HG02885 (cell line): ENCODE data around the gene PDRG1.
A peak's percentile ranks its signal among the peaks of the same experiment; 100 is the strongest.
"Not testable (repeated sequence)": the region's sequence is repeated elsewhere in the genome, so short reads cannot be mapped to it uniquely, and the experiment has no call there.

Experiments
- ATAC-seq: cut with Tn5 transposase; IDR thresholded peaks from one replicate; pipeline ENCODE4 v1.9.1; 2021; ENCODE audit warnings: mild to moderate bottlenecking; ENCODE audit not compliant: unreplicated experiment, poor library complexity

The PDRG1 gene

DNA sequence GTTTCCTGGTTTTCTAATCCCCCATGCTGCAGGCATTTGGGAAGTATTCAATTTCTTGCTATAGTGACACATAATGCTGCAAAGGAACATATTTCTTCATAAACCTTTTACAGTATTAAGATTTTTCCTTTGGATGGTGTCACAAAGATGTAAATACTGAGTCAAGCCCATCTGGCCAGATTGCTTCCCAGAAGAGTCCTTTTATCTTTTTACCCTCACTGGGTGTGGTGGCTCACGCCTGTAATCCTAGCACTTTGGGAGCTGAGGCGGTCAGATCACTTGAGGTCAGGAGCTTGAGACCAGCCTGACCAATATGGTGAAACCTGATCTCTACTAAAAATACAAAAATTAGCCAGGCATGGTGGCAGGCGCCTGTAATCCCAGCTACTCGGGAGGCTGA, 22.2 kb downstream of the PDRG1 start:
- ATAC-seq: not testable (repeated sequence)

GRCh38 chr20:31927627-31928159, 24.2 kb downstream of the PDRG1 start:
- ATAC-seq: no peak

GRCh38 chr20:31926493-31926892, 25.4 kb downstream of the PDRG1 start:
- no peak for ATAC-seq

DNA sequence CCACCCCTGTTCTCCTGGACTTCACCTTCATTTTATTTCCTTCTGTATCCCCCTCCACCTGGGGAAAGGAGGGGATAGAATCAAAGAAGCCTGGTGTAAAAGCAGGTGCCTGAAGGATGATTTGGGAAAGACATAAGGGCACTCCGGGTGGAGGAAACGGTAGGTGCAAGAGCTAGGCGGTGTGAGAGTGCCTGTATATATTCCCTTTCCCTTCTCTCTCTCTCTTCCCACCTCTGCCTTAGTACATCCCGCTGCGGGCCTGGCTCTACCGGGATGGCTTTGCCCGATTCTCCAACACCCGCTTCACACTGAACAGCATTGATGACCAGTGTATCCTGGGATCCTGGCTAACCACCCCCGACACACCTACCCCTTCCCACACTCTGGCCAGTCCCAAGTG, 26.2 kb downstream of the PDRG1 start:
- ATAC-seq: no peak

DNA sequence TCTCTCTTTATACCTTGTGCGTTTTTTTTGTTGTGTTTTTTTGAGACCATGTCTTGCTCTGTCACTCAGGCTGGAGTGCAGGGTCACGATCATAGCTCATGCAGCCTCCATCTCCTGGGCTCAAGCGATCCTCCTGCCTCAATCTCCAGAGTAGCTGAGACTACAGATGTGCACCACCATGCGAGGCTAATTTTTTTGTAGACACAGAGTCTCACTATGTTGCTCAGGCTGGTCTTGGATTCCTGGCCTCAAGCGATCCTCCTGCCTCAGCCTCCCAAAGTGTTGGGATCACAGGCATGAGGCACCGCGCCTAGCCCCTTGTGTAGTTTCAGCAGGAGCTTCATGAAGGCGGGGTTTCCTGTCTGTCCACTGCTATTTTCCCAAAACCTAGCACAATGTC, 27.3 kb downstream of the PDRG1 start:
- no peak for ATAC-seq

- peak; percentile 68 for ATAC-seq
Measured at GRCh38 chr20:31923388-31924331, 28.2 kb downstream of the PDRG1 start.

DNA sequence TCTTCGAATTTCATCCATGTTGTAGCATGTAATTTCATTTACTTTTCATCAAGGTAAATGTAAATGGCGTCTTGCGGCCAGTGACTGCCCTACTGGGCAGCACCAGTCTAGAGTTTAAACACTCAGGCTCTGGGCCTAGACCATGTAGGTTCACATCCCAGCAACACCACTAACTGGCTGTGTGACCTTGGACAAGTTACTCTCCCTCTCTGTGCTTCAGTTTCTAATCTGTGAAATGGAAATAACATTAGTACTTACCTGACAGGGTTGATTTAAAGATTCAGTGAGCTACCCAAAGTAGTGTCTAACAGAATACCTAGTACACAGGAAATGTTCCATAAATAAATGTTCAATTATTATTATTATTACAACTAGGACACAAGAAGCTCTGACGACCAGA, 29.3 kb downstream of the PDRG1 start:
- no peak for ATAC-seq

- ATAC-seq: no peak
Measured at GRCh38 chr20:31922181-31922580, 29.7 kb downstream of the PDRG1 start.

DNA sequence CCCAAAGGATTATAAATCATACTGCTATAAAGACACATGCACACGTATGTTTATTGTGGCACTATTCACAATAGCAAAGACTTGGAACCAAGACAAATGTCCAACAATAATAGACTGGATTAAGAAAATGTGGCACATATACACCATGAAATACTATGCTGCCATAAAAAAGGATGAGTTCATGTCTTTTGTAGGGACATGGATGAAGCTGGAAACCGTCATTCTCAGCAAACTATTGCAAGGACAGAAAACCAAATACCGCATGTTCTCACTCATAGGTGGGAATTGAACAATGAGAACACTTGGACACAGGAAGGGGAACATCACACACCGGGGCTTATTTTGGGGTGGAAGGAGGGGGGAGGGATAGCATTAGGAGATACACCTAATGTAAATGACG, 30.4 kb downstream of the PDRG1 start:
- not testable (repeated sequence) for ATAC-seq

DNA sequence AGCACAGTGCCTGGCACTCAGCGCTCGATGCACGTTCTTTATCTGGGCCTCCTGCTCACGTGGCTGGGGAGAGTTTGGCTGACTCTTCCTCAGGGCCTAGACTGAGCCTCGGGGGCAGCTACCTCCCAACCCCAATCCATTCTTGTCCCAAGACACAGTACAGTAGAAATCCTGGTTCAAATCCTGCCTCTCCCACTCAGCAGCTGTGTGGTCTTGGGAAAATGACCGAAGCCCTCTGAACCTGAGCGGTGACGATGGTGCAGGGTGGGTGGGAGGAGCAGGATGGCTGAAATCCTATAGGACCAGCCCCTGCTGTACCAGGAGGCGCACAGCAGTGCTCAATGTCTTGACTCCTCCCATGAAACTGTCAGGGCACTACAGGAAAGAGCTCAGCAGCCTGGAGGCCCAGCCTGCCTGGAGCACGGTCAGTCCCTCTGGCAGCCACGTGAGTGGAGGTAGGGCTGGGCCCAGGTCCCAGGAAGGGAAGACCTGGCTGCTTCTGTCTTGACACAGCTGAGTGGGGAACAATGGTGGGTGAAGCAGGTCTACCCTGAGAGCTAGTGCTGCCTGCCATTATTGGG, 31.5 kb downstream of the PDRG1 start:
- ATAC-seq: no peak

- ATAC-seq: no peak
Measured at GRCh38 chr20:31919410-31920155, 32.3 kb downstream of the PDRG1 start.

DNA sequence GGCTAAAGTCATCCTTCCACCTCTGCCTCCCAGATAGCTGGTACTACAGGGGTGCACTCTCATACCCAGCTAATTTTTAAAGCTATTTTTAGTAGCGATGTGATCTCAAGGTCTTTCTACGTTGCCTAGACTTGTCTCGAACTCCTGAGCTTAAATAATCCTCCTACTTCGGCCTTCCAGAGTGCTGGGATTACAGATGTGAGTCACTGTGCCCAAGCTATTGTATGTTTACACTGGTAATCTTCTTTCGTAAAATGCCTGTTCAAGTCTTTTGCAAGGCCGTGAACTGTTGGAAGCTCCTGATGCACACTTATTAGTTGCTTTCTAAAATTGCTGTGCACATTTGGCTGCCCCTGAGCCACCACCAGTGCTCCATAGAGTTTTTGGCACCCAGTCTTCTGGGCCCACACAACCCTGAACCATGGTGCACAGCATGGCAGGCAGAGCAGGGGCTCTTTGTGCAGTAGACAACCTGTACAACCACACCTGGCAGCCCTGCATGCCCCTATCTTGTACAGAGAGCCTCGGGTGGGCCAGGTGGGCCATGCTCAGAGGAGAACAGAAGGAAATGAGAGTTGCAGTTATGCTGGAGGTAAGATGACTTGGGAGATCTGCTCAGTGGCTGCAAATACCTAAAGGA, 33.3 kb downstream of the PDRG1 start:
- ATAC-seq: no peak

DNA sequence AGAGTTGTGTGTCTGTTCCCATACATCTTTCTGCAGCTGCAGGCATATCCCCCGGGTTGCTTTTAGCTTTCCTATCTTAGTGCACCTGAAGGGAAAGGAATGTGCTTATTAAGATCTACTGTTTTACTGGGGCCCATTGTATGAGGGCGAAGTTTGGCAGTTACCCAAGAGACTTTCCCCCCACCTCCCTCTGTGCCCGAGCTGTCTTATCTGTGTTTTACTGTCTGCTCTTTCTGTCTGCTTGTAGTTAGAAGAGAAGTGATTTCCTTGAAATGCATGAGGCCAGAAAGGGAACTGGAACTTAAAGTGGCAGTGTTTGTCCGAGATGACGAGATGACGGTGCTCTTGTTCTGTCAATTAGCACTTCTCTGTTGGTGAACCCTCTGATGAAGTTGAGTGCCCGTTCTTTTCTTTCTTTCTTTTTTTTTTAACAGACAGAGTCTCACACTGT, 33.9 kb downstream of the PDRG1 start:
- ATAC-seq: not testable (repeated sequence)

DNA sequence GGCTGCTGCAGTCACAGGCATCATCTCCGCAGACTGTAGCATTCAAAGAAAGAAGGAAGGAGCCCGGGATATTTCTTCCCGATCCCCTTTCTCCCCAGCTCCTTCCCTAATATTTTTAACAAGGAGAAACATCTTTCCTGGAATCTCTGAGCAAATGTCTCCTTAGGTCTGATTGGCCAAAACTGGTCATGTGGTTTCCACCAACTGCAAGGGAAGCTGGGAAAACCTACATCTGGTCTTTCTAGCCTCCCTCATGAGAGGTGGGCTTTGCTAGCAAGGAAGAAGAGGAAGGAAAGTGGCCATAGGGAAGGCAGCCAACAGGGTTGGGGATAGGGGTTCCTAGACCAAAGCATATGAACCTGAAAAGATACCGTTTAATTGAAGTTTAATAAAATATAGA, 35.1 kb downstream of the PDRG1 start:
- ATAC-seq: no peak

GRCh38 chr20:31915491-31916280, 36.2 kb downstream of the PDRG1 start:
- ATAC-seq: no peak

DNA sequence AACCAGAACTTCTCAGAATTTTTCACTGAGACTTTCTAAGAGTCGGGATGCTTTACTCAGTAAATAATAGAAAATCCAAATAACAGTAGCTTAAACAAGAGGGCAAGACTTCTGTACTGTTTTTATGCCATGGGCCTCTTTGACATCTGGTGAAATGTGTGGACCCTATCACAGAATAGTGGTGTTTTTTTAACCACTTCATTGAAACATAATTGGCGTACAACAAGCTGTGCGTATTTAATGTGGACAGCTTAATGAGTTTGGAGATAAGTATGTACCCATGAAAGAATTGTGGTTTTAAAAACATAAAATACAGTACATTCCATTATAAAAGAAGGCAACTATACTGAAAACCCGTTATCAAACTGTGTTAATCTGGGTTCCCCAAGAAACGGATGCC, 37.7 kb downstream of the PDRG1 start:
- no peak for ATAC-seq

DNA sequence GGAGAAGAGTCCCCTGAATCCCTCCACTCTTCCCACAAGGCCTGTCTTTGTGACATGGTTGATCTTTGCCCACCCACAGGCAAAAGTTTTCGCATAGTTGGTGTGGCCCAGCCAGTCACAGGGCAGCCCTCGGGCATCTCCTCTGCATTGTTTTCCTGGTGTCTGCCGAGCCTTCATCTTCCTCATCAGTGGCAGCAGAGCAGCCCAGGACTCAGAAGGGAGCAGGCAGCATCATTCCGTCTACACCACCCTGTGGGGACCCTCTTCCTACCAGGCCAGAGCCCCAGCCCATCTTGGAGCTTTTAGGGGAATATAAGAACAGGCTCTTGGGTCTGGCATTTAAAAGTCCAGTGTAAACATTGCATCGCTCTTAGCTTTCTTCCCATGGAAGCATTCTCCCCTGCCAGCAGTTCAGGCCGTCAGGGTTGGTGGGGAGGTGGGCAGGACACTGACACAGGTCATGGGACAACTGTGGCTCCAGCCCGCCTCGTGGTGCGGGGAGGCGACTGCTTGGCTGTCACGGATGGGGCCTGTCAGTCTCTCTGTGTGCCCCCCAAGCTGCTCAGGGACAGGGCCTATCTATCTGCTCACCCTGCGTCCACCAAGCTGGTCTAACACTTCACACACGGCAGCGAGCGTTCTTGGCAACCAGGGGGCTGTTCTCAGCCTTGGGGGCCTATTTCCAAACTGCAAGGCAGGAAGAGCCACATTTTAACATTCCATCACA, 38.3 kb downstream of the PDRG1 start:
- no peak for ATAC-seq

DNA sequence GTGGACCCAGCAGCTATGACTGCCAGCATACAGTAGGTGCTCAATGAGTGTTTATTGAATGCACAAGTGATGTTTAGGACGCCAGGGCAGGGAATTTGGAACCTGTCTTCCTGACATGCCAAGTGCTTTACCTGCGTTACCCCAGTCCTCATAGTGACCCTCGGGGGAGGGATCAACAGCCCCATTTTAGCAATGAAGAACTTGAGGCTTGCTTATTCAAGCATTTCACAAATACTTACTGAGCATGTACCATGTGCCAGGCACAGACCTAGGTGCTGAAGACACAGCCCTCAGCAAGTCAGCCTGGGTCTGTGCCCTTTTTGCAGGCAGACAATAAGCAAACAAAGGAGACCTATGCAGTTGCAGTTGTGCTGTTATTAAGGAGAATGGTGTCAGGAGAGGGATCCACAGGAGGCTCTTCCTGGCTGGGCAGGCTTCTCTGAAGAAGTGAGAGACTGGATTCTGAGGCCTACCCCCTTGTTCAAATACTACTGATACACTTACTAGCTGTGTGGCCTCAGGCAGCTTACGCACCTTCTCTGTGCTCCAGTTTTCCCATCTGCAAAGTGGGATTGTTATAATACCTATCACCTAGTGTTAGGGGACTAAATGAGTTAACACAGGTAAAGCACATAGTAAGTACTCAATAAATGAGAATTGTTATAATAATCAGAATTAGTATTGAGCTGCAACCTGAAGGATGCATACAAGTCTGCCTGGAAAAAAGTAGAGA, 41.6 kb downstream of the PDRG1 start:
- no peak for ATAC-seq
